Astrocyte of the spinal cord (primary cell): ENCODE measurements around the gene ALS2CL.

Experiments
- DNase-seq: peaks from one replicate; pipeline ENCODE4 v3.0.0; 2011; ENCODE audit warnings: low read depth, low spot score
- H3K4me3 ChIP-seq: 2 replicates; pipeline ENCODE4 v1.5.1; 2011; ENCODE audit warnings: low read depth, mild to moderate bottlenecking, low read length, moderate library complexity
- in situ Hi-C: cut with HindIII; loops from 2 replicates; pipeline ENCODE4 v1.10.0; 2017; ENCODE audit warnings: low sequenced_read_pairs
- TF ChIP-seq, protein P1 (sequence below): IDR thresholded peaks from 2 replicates; pipeline ENCODE4 v1.5.1; 2012; ENCODE audit warnings: low read depth, mild to moderate bottlenecking, low read length, inconsistent platforms

The ALS2CL gene

DNA sequence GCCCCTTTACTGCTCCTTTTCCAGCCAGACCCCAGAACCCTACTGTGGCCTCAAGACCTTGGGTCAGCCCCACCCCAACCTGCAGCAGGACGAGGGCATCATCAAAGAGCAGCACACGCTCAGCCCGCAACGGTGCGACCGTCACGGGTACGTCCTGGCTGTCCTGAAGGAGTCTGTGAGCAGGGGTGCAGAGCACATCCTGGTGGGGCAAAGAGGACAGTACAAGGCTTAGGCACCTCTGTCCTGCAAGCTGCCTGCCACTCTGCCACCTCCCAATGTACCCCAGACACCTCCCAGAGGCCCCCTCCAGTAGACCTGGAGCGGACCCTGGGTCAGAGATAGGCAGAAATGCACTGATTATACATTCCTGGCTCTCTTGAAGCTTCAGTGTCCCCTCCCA is 8.0 kb downstream of the ALS2CL start:
- no peak for DNase-seq
- no peak overlapping the region for H3K4me3 ChIP-seq
- TF ChIP-seq, protein P1, sequence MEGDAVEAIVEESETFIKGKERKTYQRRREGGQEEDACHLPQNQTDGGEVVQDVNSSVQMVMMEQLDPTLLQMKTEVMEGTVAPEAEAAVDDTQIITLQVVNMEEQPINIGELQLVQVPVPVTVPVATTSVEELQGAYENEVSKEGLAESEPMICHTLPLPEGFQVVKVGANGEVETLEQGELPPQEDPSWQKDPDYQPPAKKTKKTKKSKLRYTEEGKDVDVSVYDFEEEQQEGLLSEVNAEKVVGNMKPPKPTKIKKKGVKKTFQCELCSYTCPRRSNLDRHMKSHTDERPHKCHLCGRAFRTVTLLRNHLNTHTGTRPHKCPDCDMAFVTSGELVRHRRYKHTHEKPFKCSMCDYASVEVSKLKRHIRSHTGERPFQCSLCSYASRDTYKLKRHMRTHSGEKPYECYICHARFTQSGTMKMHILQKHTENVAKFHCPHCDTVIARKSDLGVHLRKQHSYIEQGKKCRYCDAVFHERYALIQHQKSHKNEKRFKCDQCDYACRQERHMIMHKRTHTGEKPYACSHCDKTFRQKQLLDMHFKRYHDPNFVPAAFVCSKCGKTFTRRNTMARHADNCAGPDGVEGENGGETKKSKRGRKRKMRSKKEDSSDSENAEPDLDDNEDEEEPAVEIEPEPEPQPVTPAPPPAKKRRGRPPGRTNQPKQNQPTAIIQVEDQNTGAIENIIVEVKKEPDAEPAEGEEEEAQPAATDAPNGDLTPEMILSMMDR: no peak
- in situ Hi-C loops: no loop called here

DNA sequence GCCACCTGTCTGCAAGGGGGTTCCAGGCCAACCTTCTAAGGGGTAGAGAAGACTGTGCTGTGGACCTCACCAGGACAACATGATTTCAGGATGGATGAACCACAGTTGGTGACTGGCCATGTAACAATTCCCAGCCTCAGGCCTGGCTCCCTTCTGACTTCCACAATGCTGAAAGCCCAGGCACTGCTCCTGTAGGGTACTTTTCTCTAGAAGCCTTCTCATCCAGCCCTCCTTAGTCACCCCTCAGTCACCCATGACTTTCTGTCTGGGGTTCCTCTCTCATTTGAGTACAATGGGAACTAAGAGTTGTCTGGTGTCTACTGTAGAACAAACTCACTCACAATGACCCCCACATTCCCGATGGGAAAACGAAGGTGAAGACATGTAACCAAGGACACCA is 8.6 kb downstream of the ALS2CL start:
- in situ Hi-C loops: no loop called here
- DNase-seq: no peak
- no peak overlapping the region for H3K4me3 ChIP-seq
- TF ChIP-seq, protein P1: no peak

DNA sequence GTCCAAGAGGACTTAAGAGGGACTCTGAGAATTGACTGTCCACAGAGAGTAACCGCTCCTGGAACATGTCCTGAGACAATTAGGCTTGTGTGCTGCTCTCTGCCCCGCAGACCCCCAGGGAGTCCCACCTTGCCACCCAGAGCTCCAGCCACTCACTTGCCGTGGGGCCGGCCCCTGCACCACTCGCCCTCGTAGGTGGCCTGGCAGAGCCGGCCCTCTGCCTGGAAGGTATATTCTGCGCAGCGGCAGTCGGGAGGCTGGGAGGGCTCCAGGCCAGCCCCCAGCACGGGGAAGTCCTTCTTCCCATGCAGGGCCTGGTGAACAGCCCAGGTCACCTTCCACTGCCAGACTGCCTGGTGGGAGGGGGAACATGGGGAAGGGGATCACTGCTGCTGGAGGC is 10.5 kb downstream of the ALS2CL start:
- TF ChIP-seq, protein P1: no peak
- no peak for DNase-seq
- in situ Hi-C loops: no loop called here
- no peak overlapping the region for H3K4me3 ChIP-seq

DNA sequence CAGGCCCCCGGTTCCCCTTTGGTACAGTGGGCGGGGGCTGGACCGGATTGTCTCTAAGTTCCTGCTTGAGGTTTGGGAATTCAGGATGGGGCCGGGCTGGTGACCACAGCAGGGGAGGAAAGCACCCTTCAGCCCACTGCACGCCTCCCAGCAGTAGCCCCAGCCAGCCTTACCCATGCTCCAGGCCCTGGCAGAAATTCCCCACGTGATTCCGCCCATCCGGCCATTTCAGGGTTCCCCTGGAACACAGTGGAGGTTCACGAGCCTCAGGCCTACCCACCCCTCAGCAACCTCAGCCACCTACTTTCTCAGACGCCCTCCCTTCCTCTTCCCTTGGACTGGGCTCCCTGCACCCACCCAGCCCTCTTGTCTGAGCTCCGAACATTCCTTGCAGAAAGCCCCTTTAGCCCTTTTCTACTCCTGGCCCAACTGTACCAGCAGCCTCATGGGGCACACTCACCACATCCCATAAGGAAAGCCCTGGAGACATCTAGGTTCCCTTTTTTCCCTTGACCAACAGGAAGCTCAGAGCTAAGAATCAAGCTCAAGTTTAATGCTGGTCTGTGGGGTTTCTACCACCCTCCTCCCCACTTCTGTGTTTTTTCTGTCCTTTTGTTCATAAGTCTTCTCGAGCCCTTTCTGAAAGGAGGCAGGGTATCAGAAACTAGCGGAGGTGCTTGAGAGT is 11.5 kb downstream of the ALS2CL start:
- TF ChIP-seq, protein P1: no peak
- no peak for DNase-seq
- in situ Hi-C loops: no loop called here
- H3K4me3 ChIP-seq: no peak overlapping the region

DNA sequence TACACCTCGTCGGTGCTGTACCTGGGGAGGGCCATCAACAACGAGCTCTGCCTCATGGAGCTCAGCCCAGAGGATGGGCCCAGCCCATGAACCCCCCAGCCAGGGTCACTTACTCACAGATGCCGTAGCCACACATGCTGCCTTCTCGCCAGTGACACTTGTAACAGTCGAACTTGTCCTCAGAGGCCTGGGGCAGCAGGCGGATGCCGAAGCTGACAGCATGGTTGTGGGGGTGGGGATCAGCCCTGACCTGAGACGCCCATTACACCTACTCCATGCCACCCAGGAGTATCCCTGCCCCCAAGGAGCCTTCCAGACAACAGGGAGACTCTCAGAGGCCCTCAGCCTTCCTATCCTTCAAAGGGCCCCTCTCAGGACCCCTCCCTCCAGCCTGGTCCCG is 12.1 kb downstream of the ALS2CL start:
- H3K4me3 ChIP-seq: no peak overlapping the region
- no peak for DNase-seq
- in situ Hi-C loops: no loop called here
- TF ChIP-seq, protein P1: no peak

DNA sequence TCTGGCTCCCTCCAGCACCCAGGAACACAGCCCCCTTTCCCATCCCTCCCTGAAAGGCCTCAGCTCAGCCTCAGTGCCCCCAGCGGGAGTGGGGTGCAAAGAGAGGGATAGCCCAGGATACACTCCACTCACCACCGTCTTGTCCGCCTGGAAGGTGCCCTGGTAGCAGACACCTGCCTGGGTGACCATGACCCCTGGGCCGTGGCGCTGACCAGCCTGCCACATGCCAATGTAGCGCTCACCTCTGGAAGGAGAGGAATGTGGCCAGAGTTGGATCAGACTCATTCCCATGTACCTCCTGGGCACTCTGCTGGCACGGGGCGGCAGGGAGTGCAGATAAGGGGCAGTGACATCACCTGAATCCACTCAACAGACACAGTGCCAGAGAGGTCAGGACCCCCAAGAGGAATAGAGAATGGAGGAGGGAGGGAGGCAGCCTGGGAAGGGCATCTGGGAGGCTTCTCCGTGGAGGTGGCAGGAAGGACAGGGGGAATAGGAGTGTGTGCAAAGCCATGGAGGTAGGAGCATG is 13.1 kb downstream of the ALS2CL start:
- in situ Hi-C loops: no loop called here
- no peak for DNase-seq
- H3K4me3 ChIP-seq: no peak overlapping the region
- TF ChIP-seq, protein P1: no peak
